ENCODE data around the gene TENT4B. TPM values are rescaled to one million over a fixed set of nuclear protein-coding genes. Genes with fewer than 3 reads are reported as not detected.
"Not testable (repeated sequence)": the region's sequence is repeated elsewhere in the genome, so short reads cannot be mapped to it uniquely, and the experiment has no call there.

The TENT4B gene
- total RNA-seq, 1 experiment from 2014 or later = 6.1 TPM

GRCh38 chr16:50154420-50154950, 1.4 kb downstream of the TENT4B start:
- no peak for DNase-seq (ENCODE audit: low spot score)

DNA sequence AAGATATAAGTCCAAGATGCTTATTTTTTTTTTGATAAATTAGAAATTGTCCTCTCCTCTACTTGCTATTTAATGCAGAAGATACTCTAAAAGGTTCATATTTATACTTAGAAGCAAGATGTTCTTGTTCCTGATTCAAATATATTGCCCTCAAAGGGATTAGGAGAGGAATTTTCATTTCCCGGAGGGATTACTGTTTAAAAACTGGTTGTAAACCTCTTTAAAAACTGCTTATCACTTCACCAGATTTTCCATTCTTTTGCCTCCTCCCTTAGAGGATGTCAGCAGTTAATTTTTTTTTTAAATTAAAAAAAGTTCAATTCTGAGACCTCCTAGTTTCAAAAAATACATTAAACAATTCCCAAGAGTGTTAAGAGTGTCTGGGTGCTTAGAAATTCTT, 2.8 kb downstream of the TENT4B start:
- no peak for DNase-seq (ENCODE audit: low spot score)

DNA sequence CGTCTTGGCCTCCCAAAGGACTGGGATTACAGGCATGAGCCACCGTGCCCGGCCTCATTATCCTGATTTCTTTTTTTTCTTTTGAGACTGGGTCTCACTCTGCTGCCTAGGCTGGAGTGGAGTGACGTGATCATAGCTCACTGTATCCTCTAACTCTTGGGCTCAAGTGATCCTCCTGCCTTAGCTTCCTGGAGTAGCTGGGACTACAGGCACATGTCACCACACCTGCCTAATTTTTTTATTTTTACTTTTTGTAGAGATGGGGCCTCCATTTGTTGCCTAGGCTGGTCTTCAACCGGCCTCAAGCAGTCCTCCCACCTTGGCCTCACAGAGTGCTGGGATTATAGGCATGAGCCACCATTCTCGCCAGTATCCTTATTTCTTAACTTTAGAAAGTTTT, 3.5 kb downstream of the TENT4B start:
- no peak for DNase-seq (ENCODE audit: low spot score)

- DNase-seq (ENCODE audit: low spot score) = no peak
Observed at GRCh38 chr16:50160495-50161164, 7.5 kb downstream of the TENT4B start.

GRCh38 chr16:50161950-50162349, 8.8 kb downstream of the TENT4B start:
- DNase-seq (ENCODE audit: low spot score) = no peak

DNA sequence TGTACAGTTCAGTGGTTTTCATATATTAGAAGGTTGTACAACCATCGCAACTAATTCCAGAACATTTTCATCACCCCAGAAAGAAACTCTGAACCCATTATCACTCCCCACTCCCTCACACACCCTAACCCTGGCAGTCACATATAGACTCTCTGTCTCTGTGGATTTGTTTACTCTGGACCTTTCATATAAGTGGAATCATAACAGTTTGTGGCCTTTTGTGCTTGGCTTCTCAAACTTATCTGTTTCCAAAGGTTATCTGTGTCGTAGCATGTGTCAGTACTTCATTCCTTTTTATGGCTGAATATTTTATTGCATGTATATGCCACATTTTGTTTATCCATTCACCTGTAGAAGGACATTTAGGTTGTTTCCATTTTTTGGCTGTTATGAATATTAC, 12.4 kb downstream of the TENT4B start:
- DNase-seq (ENCODE audit: low spot score) = no peak

GRCh38 chr16:50166511-50167500, 13.7 kb downstream of the TENT4B start:
- DNase-seq (ENCODE audit: low spot score) = no peak

GRCh38 chr16:50167556-50167955, 14.4 kb downstream of the TENT4B start:
- DNase-seq (ENCODE audit: low spot score) = no peak

DNA sequence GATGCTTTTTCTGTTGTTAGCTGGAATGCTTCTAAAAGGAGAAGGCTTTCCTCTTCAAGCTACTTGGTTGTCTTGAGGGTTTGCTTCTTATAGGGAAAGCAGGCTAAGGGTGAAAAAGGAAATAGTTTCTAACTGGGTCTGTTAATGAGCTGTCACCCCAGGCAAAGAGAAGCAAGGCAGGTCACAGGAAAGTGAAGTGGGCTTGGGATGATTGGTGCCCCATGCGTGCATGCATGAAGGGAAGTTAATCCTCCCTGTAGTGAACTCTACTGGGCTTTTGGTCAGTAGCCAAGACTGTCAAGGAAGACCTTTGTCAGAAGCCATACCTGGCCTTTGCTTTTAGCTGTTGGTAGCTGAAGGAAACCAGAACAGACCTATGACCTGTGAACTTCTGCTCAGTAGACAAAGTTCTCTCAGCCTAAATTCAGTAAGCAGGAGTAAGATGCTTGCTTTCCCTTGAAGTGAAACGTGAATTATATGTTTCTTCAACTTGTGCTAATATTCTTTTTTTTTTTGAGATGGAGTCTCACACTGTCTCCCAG, 16.5 kb downstream of the TENT4B start:
- no peak for DNase-seq (ENCODE audit: low spot score)

- not testable (repeated sequence) for DNase-seq (ENCODE audit: low spot score)
Observed at GRCh38 chr16:50171773-50172172, 18.7 kb downstream of the TENT4B start.

- no peak for DNase-seq (ENCODE audit: low spot score)
Observed at GRCh38 chr16:50172195-50172922, 19.3 kb downstream of the TENT4B start.

GRCh38 chr16:50173316-50173715, 20.2 kb downstream of the TENT4B start:
- no peak for DNase-seq (ENCODE audit: low spot score)

- no peak for DNase-seq (ENCODE audit: low spot score)
Observed at GRCh38 chr16:50178491-50178941, 25.4 kb downstream of the TENT4B start.

DNA sequence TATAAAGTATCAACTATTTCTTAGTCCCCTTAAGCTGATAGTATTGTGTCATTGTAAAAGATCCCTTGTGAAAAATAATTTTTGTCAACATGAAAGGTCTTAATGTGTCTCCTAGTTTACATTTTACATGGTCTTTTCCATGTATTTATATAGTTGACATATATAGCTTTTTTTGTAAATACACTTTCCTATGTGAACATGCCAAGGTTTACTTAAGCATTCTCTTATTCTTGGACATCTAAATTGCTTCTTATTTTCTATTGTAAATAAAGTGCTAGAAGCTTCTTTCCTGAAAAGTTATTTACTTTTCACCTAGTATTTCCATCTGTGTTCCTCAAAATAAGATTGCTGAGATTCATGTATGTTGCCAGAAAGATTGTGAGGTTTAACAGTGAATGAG, 29.3 kb downstream of the TENT4B start:
- no peak for DNase-seq (ENCODE audit: low spot score)

DNA sequence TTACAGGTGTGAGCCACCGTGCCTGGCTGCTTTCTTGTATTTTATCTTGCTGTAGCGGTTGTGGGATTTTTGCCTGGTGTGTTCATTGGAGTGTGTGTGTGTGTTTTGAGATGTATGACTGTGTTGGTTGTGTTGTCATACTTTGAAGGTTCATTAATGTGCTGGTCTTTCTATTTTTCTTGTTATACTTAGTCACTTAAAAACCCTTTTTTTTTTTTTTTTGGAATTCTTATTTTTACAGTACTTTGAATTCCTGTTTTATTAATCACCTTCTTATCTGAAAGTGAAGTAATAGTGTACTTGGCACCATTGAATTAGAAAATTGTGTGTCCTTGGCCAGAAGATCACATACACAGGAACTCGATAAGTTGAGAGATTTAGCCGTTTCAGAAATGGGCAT, 30.2 kb downstream of the TENT4B start:
- no peak for DNase-seq (ENCODE audit: low spot score)

DNA sequence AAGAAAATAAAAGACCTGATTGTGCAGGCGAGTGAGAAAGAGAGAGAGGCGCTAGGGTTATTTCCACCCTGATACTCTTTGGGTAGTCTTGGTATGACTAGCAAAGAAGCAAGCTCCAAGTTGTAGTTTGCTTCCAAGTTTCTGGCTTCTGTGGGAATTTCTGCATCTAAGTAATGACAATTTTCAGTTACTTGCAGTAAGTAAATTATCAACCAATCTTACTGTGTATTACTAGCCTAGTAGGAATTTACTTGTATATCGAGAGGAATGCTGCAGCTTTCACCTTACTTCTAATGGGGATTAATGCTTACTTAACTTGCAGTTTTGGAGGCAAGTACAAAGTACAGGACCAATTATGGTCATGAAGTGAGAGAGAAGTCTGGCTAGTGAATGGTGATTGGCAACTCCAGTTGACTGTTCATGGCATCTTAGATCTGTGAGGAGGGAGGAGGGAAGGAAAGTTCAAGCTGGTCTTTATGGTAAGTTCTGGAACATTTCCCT, 31.9 kb downstream of the TENT4B start:
- DNase-seq (ENCODE audit: low spot score) = no peak

- no peak for DNase-seq (ENCODE audit: low spot score)
Observed at GRCh38 chr16:50188619-50189136, 35.6 kb downstream of the TENT4B start.

DNA sequence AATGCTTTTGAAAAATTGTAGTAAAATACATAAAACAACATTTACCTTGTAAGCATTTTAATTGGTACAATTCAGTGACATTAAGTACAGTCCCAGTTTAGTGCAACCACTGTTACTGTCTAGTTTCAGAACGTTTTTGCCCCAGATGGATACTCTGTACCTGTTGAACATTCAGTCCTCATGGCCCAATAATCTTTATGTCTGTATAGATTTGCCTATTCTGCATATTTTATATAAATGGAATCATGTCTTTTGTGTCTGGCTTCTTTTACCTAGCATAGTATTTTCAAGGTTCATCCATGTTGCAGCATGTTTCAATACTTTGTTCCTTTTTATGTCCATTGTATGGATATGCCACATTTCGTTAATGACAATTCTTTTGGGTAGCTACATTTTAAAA, 37.2 kb downstream of the TENT4B start:
- no peak for DNase-seq (ENCODE audit: low spot score)

GRCh38 chr16:50192386-50193050, 39.4 kb downstream of the TENT4B start:
- no peak for DNase-seq (ENCODE audit: low spot score)

GRCh38 chr16:50193594-50193993, 40.5 kb downstream of the TENT4B start:
- no peak for DNase-seq (ENCODE audit: low spot score)

GRCh38 chr16:50195276-50195675, 42.2 kb downstream of the TENT4B start:
- DNase-seq (ENCODE audit: low spot score) = no peak
